HG02884 (cell line): ENCODE data around the gene ARMC3.
"Not testable (repeated sequence)": the region's sequence is repeated elsewhere in the genome, so short reads cannot be mapped to it uniquely, and the experiment has no call there.

Experiments
- ATAC-seq: cut with Tn5 transposase; IDR thresholded peaks from one replicate; pipeline ENCODE4 v1.9.1; 2021; ENCODE audit warnings: mild to moderate bottlenecking, moderate library complexity; ENCODE audit not compliant: unreplicated experiment

Gene ARMC3, protein sequence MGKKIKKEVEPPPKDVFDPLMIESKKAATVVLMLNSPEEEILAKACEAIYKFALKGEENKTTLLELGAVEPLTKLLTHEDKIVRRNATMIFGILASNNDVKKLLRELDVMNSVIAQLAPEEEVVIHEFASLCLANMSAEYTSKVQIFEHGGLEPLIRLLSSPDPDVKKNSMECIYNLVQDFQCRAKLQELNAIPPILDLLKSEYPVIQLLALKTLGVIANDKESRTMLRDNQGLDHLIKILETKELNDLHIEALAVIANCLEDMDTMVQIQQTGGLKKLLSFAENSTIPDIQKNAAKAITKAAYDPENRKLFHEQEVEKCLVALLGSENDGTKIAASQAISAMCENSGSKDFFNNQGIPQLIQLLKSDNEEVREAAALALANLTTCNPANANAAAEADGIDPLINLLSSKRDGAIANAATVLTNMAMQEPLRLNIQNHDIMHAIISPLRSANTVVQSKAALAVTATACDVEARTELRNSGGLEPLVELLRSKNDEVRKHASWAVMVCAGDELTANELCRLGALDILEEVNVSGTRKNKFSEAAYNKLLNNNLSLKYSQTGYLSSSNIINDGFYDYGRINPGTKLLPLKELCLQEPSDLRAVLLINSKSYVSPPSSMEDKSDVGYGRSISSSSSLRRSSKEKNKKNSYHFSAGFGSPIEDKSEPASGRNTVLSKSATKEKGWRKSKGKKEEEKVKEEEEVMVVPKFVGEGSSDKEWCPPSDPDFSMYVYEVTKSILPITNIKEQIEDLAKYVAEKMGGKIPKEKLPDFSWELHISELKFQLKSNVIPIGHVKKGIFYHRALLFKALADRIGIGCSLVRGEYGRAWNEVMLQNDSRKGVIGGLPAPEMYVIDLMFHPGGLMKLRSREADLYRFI

DNA sequence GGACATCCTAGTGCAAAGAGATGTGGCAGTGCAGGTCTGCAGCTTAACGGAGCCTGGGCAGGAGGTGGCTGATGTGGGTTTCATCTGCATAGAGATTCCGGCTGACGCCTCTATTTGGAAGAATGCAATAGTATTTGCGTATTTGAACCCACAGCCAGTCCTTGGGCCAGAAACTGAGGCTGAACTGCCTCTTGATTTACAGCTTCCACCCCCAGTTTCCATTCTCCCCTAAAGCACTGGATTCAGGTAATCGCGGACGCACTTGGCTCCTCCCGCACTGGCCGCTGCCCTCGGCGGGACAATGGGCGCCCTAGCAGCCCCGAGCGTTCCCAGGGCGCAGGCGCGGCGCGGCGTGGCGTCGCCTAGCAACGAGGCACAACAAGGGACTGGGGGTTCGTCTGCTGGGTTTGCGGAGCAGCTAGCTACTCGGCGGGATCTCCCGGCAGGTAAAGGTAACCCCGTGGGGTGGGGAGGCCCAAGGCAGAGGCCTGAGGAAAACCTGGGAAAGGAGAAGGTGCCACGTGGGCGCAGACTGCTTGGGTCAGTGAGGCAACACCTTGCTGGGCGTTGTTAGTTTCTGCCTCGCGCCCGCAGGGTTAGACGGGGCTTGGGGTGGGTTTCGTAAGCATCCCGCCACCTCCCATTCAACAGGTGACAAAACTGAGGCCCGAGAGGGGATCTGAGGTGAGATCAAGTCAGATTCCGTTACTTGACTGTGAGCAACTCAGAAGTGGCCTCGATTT is at the start of gene ARMC3:
Gene ARMC3, plus strand, starts transcription at position 393 of the 743 bp plus-strand sequence. CDS start 3,944 bp downstream, outside the sequence.
- peak; percentile 65 for ATAC-seq

DNA sequence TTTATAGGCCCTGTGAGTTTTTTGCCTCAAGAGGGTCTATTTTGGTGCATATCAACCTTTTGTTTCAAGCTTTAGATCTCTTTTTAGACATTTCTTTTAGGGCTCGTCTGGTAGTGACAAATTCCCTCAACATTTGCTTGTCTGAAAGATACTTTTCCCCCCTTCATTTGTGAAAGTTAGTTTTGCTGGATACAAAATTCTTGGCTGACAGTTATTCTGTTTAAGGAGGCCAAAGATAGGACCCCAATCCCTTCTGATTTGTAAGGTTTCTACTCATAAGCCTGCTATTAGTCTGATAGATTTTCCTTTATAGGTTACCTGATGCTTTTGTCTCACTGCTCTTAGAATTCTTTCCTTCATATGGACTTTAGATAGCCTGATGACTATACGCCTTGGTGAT is 36.1 kb upstream of the ARMC3 start:
- ATAC-seq, result no peak

DNA sequence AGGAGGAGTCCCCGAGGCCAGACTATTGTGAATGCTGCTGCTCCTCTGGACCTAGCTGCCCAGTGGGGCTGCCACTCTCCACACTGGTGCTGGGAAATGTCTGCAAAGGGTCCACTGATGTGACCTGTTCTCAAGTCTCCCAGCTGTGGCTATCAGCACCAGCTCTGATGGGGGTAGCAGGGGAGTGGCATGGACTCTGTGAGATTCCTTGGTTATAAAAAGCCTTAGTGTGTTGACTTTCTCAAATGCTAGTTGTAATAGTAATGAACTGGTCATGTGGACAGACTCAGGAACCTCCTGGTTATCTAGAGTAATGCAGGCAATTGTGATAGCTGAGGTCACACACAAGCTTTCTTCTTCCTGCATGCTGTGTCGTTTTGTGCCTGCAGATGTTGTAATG is 34.1 kb upstream of the ARMC3 start:
- ATAC-seq, result no peak

DNA sequence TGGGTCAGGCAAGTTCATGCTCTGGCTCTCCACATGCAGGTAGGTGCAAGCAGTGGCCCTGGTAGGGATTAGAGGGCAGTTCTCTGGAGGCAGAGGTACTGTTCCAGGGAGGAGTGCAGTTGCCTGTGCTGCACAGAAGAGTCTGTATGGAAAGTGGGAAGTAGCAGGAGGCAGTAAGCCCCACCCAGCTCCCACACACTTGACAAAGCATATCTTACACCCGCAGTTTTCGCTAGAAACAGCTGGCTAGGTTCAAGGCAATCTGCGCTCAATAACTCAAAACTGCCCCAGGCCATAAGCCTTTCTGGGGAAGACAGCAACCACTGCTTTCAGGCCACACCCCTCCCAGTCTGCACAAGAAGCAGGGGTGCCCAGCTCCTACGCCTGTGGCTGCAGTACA is 33.1 kb upstream of the ARMC3 start:
- ATAC-seq, result no peak

DNA sequence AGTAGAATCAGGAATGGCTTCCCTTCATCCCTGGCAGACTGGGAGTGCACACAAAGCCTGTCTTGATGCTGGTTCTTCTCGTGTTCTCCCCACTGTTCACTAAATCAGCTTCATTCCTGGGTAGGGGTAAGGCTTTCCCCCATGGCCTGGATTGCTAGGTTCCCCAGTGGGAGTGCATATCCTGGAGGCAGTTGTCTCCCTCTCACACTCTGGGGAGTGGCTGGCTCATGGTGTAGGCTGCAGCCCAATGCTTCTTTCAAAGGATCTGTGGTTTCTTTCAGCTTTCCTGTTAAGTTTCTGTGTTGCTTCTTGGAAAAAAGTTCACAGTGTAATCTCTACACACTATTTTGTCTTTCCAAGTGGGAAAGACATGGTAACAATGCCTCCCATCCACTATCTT is 32.6 kb upstream of the ARMC3 start:
- no peak for ATAC-seq

DNA sequence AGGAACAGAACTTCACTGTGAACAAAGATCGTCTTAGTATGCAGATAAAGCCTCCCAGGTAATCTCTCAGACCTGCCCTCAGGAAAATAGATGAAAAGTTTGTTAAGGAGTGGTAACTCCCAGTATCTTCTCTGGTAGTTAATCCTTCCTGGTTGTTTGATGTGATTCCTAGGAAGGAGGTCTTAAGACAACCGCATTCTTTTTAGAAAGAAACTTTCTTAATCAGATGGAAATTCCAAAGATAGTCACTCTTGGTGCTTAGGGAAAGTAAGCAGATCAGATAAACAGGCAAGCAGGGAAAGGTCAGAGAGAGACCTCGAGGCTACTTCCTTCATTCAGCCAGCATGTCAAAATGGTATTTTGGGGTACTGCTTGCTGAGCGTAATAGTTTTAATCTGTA is 30.5 kb upstream of the ARMC3 start:
- ATAC-seq, result no peak

DNA sequence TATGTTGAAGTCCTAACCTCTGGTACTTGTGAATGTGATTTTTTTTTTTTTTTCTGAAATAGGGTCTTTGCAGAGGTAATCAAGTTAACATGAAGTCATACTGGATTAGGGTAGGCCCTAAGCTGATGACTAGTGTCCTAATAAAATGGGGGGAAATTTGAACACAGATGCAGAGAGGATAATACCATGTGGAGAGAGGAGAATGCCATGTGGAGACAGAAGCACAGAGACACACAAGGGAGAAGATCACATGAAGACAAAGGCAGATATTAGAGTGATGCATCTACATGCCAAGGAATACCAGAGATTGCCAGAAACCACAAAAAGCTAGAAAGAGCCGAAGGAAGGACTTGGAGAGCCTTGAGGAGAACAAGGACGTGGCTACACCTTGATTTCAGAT is 28.5 kb upstream of the ARMC3 start:
- no peak for ATAC-seq

DNA sequence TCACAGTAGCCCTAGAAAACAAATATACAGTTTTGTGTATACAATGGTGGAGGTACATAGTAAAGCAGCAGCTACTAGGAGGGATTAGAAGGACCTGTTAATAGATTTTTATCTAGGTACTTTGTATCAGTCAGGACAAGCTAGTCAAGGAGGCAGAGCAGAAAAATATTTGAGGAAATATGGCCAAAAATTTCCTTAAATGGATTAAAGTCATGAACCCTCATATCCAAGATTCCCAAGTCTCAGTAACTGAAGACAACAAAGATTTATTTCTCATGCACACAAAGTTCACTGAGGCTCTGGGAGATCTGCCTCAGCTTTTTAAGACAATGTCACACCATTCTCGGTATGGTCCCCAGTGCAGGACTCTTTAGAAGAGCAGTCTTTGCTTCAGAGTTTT is 28.1 kb upstream of the ARMC3 start:
- ATAC-seq, result no peak

DNA sequence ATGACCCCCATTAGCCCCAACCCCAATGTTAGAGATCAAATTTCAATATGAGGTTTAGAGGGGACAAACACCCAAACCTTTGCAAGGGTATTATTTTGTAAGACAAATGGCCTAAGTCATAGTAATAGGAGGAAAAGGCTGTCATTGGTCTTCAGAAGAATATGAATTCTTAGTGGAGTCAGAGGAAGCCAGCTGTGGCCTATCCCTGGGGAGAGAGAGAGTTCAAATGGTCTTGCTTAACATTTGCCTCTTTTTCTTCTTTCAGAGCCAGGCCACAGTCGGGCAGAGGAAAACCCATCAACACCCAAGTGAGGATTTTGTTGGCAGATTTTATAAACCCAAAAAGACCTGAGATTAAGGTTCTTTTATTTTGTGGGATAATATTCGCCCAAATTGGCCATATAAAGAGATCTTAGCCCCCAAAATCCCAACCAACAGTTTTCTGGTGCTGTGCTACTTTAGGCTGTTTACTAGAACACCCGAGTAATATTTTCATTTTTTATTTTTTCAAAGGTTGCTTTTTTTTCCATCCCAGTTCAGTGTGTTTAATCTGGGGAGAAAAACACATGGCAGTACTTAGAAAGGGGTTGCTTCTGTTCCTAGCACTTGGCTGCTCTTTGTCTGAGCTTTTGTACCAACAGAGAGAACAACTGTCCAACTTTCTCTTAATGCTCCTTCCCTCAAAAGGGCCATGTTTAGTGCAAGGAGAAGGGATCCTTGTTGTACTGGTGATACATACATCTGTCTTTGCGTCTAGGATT is 26.8 kb upstream of the ARMC3 start:
- no peak for ATAC-seq

DNA sequence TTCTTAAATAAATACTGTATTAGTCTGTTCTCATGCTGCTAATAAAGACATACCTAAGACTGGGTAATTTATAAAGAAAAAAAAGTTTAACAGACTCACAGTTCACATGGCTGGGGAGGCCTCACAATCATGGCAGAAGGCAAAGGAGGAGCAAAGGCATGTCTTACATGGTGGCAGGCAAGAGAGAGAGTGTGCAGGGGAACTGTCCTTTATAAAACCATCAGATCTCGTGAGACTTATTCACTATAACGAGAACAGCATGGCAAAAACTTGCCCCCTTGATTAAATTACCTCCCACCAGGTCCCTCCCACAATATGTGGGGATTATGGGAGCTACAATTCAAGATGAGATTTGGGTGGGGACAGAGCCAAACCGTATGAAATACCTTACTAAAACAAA is 25.7 kb upstream of the ARMC3 start:
- ATAC-seq, result not testable (repeated sequence)

DNA sequence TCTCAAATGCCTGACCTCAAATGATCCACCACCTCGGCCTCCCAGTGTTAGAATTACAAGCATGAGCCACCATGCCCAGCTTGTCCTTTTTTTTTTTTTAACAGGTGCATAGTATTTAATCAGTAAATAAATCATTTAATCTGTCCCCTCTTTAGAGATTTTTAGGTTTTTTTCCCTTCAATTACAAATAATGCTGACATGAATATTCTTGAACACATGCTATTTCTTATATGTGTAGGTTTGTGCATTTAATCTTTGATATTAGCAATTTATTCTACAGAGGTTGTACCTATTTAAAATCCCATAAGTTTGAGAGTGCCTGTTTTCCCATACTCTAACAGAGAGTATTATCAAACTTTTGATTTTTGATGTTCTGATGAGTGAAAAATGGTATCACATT is 24.2 kb upstream of the ARMC3 start:
- no peak for ATAC-seq

DNA sequence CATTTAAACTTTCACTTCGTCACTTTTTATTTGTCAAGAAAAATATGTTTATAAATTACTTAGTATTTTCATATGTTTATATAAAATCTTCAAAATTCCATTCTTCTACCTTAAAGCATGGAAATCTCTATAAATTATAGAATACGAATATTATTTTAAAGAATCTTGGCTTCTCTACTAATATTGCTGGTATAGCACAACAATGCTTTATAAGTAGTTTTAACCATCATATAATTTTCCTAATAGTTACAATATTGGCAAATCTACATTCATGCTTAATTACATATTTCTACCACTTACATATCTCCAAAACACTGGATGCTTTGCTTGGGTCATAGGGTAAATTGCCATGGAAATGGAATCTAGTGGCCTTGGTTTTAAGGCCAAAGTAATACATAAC is 21.1 kb upstream of the ARMC3 start:
- no peak for ATAC-seq

DNA sequence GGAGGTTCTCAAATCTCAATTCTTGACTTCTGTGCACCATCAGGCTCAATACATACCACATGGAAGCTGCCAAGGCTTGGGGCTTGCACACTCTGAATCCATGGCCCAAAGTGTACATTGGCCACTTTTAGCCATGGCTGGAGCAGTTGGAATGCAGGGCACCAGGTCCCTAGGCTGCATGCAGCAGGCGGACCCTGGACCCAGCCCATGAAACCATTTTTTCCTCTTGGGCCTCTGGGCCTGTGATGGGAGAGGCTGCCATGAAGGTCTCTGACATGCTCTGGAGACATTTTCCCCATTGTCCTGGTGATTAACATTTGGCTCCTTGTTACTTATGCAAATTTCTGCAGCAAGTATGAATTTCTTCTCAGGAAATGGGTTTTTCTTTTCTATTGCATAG is 19.0 kb upstream of the ARMC3 start:
- no peak for ATAC-seq

DNA sequence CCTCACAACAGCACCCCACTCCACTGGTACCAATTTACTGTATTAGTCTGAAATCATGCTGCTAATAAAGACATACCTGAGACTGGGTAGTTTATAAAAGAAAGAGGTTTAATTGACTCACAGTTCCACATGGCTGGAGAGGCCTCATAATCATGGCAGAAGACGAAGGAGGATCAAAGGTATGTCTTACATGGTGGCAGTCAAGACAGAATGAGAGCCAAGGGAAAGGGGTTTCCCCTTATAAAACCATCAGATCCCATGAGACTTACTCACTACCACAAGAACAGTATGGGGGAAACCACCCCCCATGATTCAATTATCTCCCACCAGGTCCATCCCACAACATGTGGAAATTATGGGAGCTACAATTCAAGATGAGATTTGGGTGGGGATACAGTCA is 18.2 kb upstream of the ARMC3 start:
- ATAC-seq, result not testable (repeated sequence)

DNA sequence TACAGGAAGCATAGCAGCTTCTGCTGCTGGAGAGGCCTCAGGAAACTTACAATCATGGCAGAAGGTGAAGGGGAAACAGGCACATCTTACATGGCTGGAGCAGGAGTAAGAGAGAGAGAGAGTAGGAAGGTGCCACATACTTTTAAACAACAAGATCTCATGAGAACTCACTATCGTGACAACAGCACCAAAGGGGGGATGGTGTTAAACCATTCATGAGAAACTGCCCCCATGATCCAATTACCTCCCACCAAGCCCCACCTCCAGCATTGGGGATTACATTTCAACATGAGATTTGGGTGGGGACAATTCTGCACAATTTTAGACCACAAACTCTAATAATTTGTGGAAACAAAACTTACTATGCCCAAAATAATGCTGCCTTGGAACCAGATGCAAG is 16.8 kb upstream of the ARMC3 start:
- ATAC-seq, result no peak

DNA sequence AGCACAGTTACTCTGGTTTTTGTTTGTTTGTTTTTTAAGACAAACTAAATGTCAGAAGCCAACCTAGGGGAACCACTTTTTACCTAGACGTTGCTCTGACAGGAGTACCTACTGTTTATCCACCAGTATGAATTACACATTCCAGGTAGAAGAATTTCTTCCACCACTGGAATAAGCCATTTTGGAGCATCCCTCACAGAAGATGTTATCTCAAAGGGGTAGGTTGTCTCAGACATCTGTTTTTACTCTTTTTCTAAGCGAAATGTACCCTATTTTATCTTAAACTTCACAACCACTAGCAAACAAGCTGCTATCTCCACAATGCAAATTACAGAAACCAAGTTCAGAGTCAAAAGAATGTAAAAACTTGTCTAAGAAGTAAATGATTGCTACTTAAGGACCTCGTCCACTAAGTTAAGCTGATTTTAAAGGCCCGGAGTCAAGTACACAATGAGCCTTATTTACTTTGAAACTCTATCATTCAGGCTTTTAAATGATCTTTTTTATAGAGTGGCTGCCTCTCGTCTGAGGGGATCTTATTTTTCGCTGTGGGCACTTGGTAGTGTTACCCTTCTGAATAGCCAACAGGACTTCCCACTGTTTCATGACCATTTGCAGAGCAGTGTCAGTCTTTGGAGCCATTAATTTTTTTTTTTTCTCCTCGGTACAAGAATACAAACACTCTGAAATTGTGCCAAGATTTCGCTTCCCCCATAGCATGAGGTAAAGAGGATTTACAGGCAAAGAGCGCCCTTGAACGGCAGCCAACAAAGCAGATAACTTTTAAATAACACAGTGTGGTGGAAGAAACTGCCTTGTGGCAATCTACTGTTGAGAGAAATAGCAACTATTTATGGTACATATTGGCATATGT is 15.7 kb upstream of the ARMC3 start:
- ATAC-seq, result no peak

DNA sequence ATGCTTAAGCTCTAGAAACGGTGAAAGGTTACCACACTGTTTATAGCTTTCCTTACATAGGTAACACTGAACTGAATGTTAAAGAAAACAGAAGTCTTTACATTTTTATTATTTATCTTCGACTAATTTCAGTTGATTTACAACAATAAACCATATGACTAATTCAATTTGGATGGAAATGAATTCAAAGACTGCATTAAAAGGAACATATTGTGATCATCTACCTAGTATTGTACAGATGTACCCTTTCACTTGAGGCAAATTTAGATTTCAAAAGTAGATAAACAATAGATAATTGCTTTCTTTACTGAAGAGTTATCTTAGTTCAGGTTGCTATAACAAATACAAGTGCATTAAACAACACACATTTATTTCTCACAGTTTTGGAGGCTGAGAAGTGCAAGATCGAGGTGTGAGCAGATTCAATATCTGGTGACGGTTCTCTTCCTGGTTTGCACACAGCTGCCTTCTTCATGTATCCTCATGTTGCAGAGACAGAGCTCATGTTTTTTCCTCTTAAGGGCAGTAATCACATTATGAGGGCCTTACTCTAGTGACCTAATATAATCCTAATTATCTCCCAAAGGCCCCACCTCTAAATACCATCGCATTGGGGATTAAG is 15.0 kb upstream of the ARMC3 start:
- no peak for ATAC-seq

DNA sequence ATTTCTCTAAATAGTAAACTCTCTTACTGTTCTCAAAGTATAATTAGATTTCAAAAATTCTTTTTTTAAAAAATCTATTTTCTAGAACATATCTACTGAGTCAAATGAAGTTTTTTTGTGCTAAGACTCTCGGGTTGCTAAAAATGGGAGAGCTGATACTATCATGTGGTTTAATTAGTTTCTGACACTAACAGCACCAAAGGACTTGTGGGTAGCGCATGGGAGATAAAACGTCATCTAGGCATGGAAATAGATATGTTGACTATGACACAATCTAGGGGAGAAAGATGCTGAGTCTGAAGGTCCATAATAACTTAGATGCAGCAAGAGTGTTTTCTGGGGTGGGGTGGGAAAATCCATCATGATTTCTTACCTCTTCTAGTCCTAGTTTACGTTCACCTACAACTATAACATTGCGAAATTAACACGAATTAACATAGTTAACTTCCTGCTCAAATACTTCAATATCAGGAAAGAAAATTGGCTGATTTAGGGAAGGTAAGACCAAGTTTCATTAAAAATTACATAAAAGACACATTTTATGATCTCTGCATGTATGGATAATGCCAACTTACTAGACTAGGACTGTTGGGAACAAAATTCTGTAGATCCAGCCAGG is 14.3 kb upstream of the ARMC3 start:
- ATAC-seq, result no peak

DNA sequence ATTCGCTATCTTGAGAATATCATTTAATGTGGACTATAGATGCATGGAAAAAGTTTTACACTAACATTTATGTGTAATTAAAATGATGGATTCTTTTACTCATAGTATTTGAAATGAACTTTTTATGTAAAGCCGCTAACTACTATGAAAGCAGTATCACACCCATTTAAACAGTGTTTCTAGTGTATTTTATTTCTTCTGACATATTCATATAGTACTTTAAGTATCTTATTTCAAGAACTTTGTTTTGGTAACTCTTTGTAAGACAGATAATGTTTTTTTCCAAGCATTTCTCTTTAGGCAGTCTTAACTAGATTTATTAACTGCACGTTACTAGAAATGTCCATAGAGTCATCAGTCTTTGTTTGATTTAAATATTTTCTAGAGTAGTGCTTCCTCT is 12.5 kb upstream of the ARMC3 start:
- ATAC-seq, result no peak
